ENCODE results near the gene TMEM232. TPM values are rescaled to one million over a fixed set of nuclear protein-coding genes. Genes with fewer than 3 reads are reported as not detected.

The TMEM232 gene
- total RNA-seq, 1 experiment from 2014 or later: 0.21 TPM

DNA sequence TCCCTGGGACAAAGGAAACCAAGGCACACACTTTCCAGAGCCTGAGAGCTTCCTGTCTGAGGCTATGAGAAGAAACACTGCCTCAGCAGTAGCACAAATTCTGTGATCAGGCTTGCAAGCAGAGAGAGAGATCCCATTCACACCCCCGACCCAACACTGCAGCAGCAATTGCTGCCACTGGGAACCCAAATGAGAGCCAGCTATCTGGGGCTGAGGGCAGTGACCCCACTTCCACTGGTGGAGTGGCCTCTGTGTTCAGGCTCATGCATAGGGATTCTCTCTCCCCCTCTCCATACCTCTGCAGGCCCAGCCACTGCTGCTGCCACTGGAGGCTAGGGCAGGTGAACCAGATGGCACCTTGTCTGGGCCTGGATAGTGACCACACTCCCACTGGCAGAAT lies 95.2 kb downstream of the TMEM232 start:
- Histone ChIP-seq H3K4me1 (ENCODE audit: control insufficient read depth, insufficient read depth, low read length) (no peaks in the 10 kb centered on the region), H3K36me3 (ENCODE audit: control insufficient read depth, insufficient read depth, low read length) (no peaks in the 10 kb centered on the region), H3K27ac (ENCODE audit: low read length) (no peak overlapping the region), H3K27me3 (ENCODE audit: control insufficient read depth, insufficient read depth, low read length) (no peaks in the 10 kb centered on the region; the same call in 1 of the 2 replicates), H3K9me3 (ENCODE audit: control insufficient read depth, insufficient read depth, low read depth, low read length) (no peaks in the 10 kb centered on the region), H3K4me3 (ENCODE audit: low read depth in 2 of 2, low read length in 2 of 2) (no peak overlapping the region)
- DNase-seq (ENCODE audit: low read depth, low spot score) (no peak), ATAC-seq (no peak)
- TF ChIP-seq, protein P1, sequence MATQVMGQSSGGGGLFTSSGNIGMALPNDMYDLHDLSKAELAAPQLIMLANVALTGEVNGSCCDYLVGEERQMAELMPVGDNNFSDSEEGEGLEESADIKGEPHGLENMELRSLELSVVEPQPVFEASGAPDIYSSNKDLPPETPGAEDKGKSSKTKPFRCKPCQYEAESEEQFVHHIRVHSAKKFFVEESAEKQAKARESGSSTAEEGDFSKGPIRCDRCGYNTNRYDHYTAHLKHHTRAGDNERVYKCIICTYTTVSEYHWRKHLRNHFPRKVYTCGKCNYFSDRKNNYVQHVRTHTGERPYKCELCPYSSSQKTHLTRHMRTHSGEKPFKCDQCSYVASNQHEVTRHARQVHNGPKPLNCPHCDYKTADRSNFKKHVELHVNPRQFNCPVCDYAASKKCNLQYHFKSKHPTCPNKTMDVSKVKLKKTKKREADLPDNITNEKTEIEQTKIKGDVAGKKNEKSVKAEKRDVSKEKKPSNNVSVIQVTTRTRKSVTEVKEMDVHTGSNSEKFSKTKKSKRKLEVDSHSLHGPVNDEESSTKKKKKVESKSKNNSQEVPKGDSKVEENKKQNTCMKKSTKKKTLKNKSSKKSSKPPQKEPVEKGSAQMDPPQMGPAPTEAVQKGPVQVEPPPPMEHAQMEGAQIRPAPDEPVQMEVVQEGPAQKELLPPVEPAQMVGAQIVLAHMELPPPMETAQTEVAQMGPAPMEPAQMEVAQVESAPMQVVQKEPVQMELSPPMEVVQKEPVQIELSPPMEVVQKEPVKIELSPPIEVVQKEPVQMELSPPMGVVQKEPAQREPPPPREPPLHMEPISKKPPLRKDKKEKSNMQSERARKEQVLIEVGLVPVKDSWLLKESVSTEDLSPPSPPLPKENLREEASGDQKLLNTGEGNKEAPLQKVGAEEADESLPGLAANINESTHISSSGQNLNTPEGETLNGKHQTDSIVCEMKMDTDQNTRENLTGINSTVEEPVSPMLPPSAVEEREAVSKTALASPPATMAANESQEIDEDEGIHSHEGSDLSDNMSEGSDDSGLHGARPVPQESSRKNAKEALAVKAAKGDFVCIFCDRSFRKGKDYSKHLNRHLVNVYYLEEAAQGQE (IDR thresholded peaks at IDR 0.05; ENCODE audit: insufficient read depth in 1 of 2, low read depth in 2 of 2, low read length in 1 of 2): no peak
- TF ChIP-seq, protein P2, sequence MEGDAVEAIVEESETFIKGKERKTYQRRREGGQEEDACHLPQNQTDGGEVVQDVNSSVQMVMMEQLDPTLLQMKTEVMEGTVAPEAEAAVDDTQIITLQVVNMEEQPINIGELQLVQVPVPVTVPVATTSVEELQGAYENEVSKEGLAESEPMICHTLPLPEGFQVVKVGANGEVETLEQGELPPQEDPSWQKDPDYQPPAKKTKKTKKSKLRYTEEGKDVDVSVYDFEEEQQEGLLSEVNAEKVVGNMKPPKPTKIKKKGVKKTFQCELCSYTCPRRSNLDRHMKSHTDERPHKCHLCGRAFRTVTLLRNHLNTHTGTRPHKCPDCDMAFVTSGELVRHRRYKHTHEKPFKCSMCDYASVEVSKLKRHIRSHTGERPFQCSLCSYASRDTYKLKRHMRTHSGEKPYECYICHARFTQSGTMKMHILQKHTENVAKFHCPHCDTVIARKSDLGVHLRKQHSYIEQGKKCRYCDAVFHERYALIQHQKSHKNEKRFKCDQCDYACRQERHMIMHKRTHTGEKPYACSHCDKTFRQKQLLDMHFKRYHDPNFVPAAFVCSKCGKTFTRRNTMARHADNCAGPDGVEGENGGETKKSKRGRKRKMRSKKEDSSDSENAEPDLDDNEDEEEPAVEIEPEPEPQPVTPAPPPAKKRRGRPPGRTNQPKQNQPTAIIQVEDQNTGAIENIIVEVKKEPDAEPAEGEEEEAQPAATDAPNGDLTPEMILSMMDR (IDR thresholded peaks at IDR 0.05): no peak
- TF ChIP-seq TCF7L2 (IDR thresholded peaks at IDR 0.05; ENCODE audit: low read depth, low read length) (no peak), POLR2AphosphoS5 (IDR thresholded peaks at IDR 0.05; ENCODE audit: low read depth, low read length) (no peak), SIN3A (IDR thresholded peaks at IDR 0.05; ENCODE audit: borderline replicate concordance, insufficient read depth, low read depth, low read length) (no peak)
- BruUV-seq (replicated peaks): no TSS peak
- in situ Hi-C loops (cut with HindIII; ENCODE audit: low pct_unique_long_range_greater_than_20kb, low sequenced_read_pairs) (no loop called here), intact Hi-C loops (cut with micrococcal nuclease; ENCODE audit: unreplicated experiment) (no loop called here)
- POLR2A ChIA-PET: no interaction called here
- CTCF ChIA-PET: no interaction called here

DNA sequence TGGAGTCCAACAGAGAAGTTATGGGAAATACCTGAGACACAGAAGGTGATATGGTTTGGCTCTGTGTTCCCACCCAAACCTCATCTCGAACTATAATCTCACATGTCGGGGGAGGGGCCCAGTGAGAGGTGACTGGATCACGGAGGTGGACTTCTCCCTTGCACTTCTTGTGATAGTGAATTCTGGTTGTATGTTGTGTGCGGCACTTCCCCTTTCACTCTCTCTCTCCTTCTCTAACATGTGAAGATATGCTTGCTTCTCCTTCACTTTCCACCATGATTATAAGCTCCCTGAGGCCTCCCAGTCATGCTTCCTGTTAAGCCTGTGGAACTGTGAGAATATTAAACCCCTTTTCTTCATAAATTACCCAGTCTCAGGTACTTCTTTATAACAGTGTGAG lies 96.1 kb downstream of the TMEM232 start:
- no peak overlapping the region for H3K4me3 ChIP-seq (ENCODE audit: low read depth in 2 of 2, low read length in 2 of 2)
- in situ Hi-C loops (cut with HindIII; ENCODE audit: low pct_unique_long_range_greater_than_20kb, low sequenced_read_pairs) (no loop called here), intact Hi-C loops (cut with micrococcal nuclease; ENCODE audit: unreplicated experiment) (no loop called here)
- no peak overlapping the region for H3K27ac ChIP-seq (ENCODE audit: low read length)
- BruUV-seq (replicated peaks): no TSS peak
- no peaks in the 10 kb centered on the region for H3K36me3 ChIP-seq (ENCODE audit: control insufficient read depth, insufficient read depth, low read length)
- H3K27me3 ChIP-seq (ENCODE audit: control insufficient read depth, insufficient read depth, low read length): no peaks in the 10 kb centered on the region; the same call in 1 of the 2 replicates
- TF ChIP-seq TCF7L2 (IDR thresholded peaks at IDR 0.05; ENCODE audit: low read depth, low read length): no peak
- TF ChIP-seq SIN3A (IDR thresholded peaks at IDR 0.05; ENCODE audit: borderline replicate concordance, insufficient read depth, low read depth, low read length): no peak
- TF ChIP-seq POLR2AphosphoS5 (IDR thresholded peaks at IDR 0.05; ENCODE audit: low read depth, low read length): no peak
- TF ChIP-seq, protein P1 (IDR thresholded peaks at IDR 0.05; ENCODE audit: insufficient read depth in 1 of 2, low read depth in 2 of 2, low read length in 1 of 2): no peak
- TF ChIP-seq, protein P2 (IDR thresholded peaks at IDR 0.05): no peak
- H3K4me1 ChIP-seq (ENCODE audit: control insufficient read depth, insufficient read depth, low read length): no peaks in the 10 kb centered on the region
- CTCF ChIA-PET: no interaction called here
- H3K9me3 ChIP-seq (ENCODE audit: control insufficient read depth, insufficient read depth, low read depth, low read length): no peaks in the 10 kb centered on the region
- ATAC-seq: no peak
- no peak for DNase-seq (ENCODE audit: low read depth, low spot score)
- POLR2A ChIA-PET: no interaction called here

All from Panc1 (cell line).